Natural killer cell (primary cell): ENCODE data around the gene MRPS34. TPM values are rescaled to one million over a fixed set of nuclear protein-coding genes. Genes with fewer than 3 reads are reported as not detected.

Experiments used
- ATAC-seq, 3 donors: fragments of 150-1000 bp in 2 of 3; fragments of 200-7000 bp in 1 of 3; cut with Tn5 transposase; 1 replicate in 1 of 3; 2 replicates in 2 of 3; pipeline ENCODE4 v1.10.0; 2021; ENCODE audit warnings: mild to moderate bottlenecking in 2 of 3, moderate library complexity in 2 of 3
- DNase-seq, 2 donors: peaks; one replicate each; pipeline versions ENCODE4 v3.0.0 to v3.0.0-alpha.2; 2013 to 2021; ENCODE audit warnings: mixed read lengths in 1 of 2
- H3K27ac ChIP-seq: one replicate; pipeline ENCODE4 v1.5.1; 2013; ENCODE audit warnings: mild to moderate bottlenecking, low read length
- H3K27me3 ChIP-seq: one replicate; pipeline ENCODE4 v1.6.1; 2013; ENCODE audit warnings: low read length; ENCODE audit not compliant: control insufficient read depth, insufficient read depth
- H3K36me3 ChIP-seq: one replicate; pipeline ENCODE4 v1.6.1; 2013; ENCODE audit warnings: low read length; ENCODE audit not compliant: control insufficient read depth, insufficient read depth
- H3K4me1 ChIP-seq: one replicate; pipeline ENCODE4 v1.6.1; 2013; ENCODE audit warnings: low read length; ENCODE audit not compliant: control insufficient read depth, insufficient read depth
- H3K4me3 ChIP-seq: one replicate; pipeline ENCODE4 v1.5.1; 2013; ENCODE audit warnings: low read length
- H3K9me3 ChIP-seq: one replicate; pipeline ENCODE4 v1.6.1; 2013; ENCODE audit warnings: low read length; ENCODE audit not compliant: control insufficient read depth, insufficient read depth
- H3K27ac Mint-ChIP-seq, 2 donors: one replicate each; pipeline ENCODE4 v1.8.0; 2022; ENCODE audit warnings: mild to moderate bottlenecking in 2 of 2, mixed read lengths in 2 of 2, moderate library complexity in 1 of 2
- H3K27me3 Mint-ChIP-seq, 2 donors: one replicate each; pipeline ENCODE4 v1.8.0; 2022; ENCODE audit warnings: low read depth in 2 of 2, mixed read lengths in 2 of 2
- H3K36me3 Mint-ChIP-seq: one replicate; pipeline ENCODE4 v1.8.0; 2022; ENCODE audit warnings: mixed read lengths
- H3K4me1 Mint-ChIP-seq, 2 donors: one replicate each; pipeline ENCODE4 v1.8.0; 2022; ENCODE audit warnings: mixed read lengths in 2 of 2
- H3K4me3 Mint-ChIP-seq: one replicate; pipeline ENCODE4 v1.8.0; 2022; ENCODE audit warnings: mild to moderate bottlenecking, moderate library complexity, mixed read lengths
- H3K9me3 Mint-ChIP-seq, 2 donors: one replicate each; pipeline ENCODE4 v1.8.0; 2022; ENCODE audit warnings: mixed read lengths in 2 of 2
- WGBS: methylation state at CpG from one replicate; pipeline ENCODE4 v1.1.7; 2013; ENCODE audit warnings: missing lambda C conversion rate; ENCODE audit not compliant: insufficient coverage; 5-methylcytosine and 5-hydroxymethylcytosine counted together
- intact Hi-C: fragments of 100-400 bp; cut with micrococcal nuclease; formaldehyde crosslinking; loops from one replicate; pipeline ENCODE4 v1.14.2; 2022
- total RNA-seq, 4 donors: library from RNA; stranded (reverse); fragments of 120-200 nt in 1 of 4; gene quantifications; one replicate each; pipeline versions ENCODE4 v1.2.3 to v1.2.4, GENCODE V29; 2013 to 2022
- TF ChIP-seq, protein P1 (sequence below): fragments of 200-600 bp; IDR thresholded peaks from one replicate; pipeline ENCODE4 v1.8.0; 2022; ENCODE audit warnings: antibody characterized with exemption

MRPS34 gene
- total RNA-seq, 3 donors from 2014 or later (not counting 1 experiment from before 2014, with no cell fraction given) = 26.5 to 42.0 (median 41.4) TPM

DNA sequence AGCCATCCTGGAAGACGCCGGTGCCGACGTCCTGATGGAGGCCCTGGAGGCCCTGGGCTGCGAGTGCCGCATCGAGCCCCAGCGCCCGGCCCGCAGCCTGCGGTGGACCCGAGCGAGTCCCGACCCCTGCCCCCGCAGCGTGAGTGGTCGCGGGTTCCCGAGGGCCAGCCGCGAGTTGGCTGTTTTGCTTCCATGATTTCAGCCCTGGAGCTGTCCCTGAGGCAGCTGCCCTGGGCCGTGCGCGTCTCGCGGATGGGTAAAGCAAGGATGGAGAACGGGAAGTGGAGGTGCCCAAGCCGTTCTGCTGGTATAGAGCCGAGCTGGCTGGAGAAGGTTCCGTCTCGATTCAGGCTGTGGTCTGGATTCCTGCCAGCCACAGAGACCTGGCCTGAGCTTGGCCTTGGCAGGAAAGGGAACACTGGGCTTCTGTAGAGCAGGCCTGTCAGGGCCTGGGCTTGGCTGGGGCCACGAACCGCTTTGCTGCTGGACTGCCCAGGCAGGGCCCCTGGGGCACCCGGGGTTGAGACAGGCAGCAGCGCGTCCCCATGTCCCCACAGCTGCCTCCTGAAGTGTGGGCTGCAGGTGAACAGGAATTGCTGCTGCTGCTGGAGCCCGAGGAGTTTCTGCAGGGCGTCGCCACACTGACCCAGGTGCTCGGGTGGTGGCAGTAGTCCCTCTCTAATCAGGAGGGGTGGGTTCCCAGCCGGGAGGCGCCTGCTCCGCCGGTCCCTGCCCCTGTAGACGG is 941 bp upstream of the MRPS34 start:
- Mint-ChIP-seq H3K27ac (peak overlapping the region; percentile 31 to 54), H3K4me1 (peaks cover 14 to 21% of the 10 kb centered on the region in 2 donors), H3K27me3 (no peaks in the 10 kb centered on the region), H3K9me3 (no peaks in the 10 kb centered on the region), H3K4me3 (peak overlapping the region; percentile 97), H3K36me3 (no peaks in the 10 kb centered on the region)
- intact Hi-C loops = loop anchor here (1.0 to 10.0 kb wide), 3 partner anchors 8 to 378 kb away; partner anchors contain the start of genes NUBP2 and SPSB3
- H3K4me3 ChIP-seq = peak overlapping the region; percentile 61
- H3K9me3 ChIP-seq = no peaks in the 10 kb centered on the region
- peak overlapping the region; percentile 54 for H3K27ac ChIP-seq
- DNase-seq (peak in 1 of 2 donors; percentile 47), ATAC-seq (no peak)
- H3K27me3 ChIP-seq = no peaks in the 10 kb centered on the region
- H3K4me1 ChIP-seq = peaks cover 41% of the 10 kb centered on the region
- 13% methylated on average over 45 of the region's 45 CpGs for WGBS
- peaks cover 19% of the 10 kb centered on the region for H3K36me3 ChIP-seq
- TF ChIP-seq, protein P1, sequence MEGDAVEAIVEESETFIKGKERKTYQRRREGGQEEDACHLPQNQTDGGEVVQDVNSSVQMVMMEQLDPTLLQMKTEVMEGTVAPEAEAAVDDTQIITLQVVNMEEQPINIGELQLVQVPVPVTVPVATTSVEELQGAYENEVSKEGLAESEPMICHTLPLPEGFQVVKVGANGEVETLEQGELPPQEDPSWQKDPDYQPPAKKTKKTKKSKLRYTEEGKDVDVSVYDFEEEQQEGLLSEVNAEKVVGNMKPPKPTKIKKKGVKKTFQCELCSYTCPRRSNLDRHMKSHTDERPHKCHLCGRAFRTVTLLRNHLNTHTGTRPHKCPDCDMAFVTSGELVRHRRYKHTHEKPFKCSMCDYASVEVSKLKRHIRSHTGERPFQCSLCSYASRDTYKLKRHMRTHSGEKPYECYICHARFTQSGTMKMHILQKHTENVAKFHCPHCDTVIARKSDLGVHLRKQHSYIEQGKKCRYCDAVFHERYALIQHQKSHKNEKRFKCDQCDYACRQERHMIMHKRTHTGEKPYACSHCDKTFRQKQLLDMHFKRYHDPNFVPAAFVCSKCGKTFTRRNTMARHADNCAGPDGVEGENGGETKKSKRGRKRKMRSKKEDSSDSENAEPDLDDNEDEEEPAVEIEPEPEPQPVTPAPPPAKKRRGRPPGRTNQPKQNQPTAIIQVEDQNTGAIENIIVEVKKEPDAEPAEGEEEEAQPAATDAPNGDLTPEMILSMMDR = no peak

DNA sequence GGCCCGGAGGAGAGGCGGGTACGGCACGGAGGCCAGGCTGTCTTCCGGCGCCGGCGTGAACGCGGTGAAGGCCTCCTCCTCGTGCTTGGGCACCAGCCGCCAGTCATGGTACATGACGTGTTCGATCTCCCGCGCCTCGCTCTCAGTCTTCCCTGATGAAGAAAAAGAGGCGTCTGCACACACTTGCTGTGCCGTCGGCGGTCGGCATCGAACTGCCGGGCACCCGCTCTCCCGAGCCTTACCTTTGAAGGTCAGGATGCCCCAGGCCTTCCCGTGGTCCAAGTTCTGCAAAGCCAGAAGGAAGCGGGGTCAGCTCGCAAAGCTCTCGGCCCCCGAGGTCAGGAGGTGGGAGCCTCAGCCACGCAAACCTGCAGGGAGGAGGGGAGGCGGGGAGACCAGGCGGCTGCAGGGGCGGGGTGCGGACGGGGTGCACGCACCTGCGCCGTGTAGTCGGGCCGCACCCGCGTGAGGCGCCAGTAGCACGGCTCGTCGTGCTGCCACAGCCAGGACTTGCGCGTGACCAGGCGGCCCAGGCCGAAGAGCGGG is 499 bp downstream of the MRPS34 start, which contains the start of gene EME2:
EME2 (plus strand) TSS at position 449 of the 546 bp plus-strand sequence. CDS start 418 bp downstream, outside the sequence.
- Mint-ChIP-seq H3K27me3 (no peaks in the 10 kb centered on the region), H3K27ac (peak within 1 kb of the TSS; percentile 87 to 88), H3K4me1 (peaks cover 14 to 21% of the 10 kb centered on the region in 2 donors), H3K36me3 (no peaks in the 10 kb centered on the region), H3K9me3 (no peaks in the 10 kb centered on the region), H3K4me3 (peak within 1 kb of the TSS; percentile 97)
- Histone ChIP-seq H3K27me3 (no peaks in the 10 kb centered on the region), H3K9me3 (no peaks in the 10 kb centered on the region), H3K27ac (peak within 1 kb of the TSS; percentile 54), H3K4me3 (peak within 1 kb of the TSS; percentile 61), H3K36me3 (peaks cover 25% of the 10 kb centered on the region), H3K4me1 (peaks cover 41% of the 10 kb centered on the region)
- DNase-seq (peak in 1 of 2 donors; percentile 68), ATAC-seq (peak in 1 of 3 donors; percentile 3)
- under 1% methylated on average over 53 of the region's 53 CpGs for WGBS
- TF ChIP-seq, protein P1 = no peak
- intact Hi-C loops = loop anchor here (5.0 to 10.0 kb wide), 2 partner anchors 152 to 380 kb away; no protein-coding TSS in a partner anchor

DNA sequence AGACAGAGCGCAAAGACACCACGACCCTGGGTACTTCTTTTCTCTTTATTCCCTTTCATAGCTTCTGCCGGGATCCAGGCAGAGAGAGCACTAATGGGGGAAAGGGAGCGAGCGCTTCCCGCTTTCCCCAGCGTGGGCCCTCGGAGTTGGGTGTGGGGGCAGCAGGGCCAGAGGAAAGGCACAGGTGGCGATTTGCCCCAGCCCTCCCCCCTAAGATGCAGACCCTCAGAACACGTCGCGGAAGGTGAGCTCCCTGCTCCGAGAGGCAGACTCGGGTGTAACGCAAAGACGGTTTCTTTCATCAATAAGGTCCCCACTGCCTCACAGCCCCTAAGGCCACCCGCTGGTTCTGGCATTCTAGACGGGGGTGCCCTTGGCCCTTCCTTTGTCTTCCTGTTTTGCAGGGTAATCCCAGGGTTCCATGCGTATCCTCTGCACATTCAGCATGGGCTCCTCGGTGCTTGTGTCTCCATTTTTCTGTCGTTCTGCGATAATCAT is 1.0 kb downstream of the MRPS34 start:
- peak overlapping the region; percentile 97 for H3K4me3 Mint-ChIP-seq
- H3K27me3 ChIP-seq = no peaks in the 10 kb centered on the region
- peaks cover 24% of the 10 kb centered on the region for H3K36me3 ChIP-seq
- peak overlapping the region; percentile 87 to 88 for H3K27ac Mint-ChIP-seq
- H3K36me3 Mint-ChIP-seq = no peaks in the 10 kb centered on the region
- ATAC-seq (no peak), DNase-seq (no peak)
- no peaks in the 10 kb centered on the region for H3K9me3 ChIP-seq
- H3K4me1 Mint-ChIP-seq = peaks cover 14 to 21% of the 10 kb centered on the region in 2 donors
- intact Hi-C loops = loop anchor here (5.0 to 10.0 kb wide), 2 partner anchors 153 to 380 kb away; no protein-coding TSS in a partner anchor
- WGBS = 26% methylated on average over 22 of the region's 22 CpGs
- peaks cover 41% of the 10 kb centered on the region for H3K4me1 ChIP-seq
- peak overlapping the region; percentile 61 for H3K4me3 ChIP-seq
- peak overlapping the region; percentile 29 for H3K27ac ChIP-seq
- TF ChIP-seq, protein P1 = no peak
- H3K27me3 Mint-ChIP-seq = no peaks in the 10 kb centered on the region
- H3K9me3 Mint-ChIP-seq = no peaks in the 10 kb centered on the region
